Measurements from ENCODE around the gene FANCC.

GRCh38 chr9:95132366-95133324, 184.9 kb downstream of the FANCC start:
- no peak for TF ChIP-seq CTCF (conservative IDR thresholded peaks at IDR 0.05)
- TF ChIP-seq ZFX (IDR thresholded peaks at IDR 0.05) = no peak

Data from C4-2B (cell line).